Cardiac septum (tissue), 1 donor: ENCODE results near the gene KCNK7. TPM values are rescaled to one million over a fixed set of nuclear protein-coding genes. Genes with fewer than 3 reads are reported as not detected.

ENCODE experiments used
- DNase-seq: peaks from one replicate; pipeline ENCODE4 v3.0.0-alpha.2; 2020; ENCODE audit warnings: low spot score
- intact Hi-C: fragments of 100-400 bp; cut with DNase I; formaldehyde crosslinking; loops from one replicate; pipeline ENCODE4 v1.14.0; 2022
- total RNA-seq: library from RNA; stranded (reverse); fragmentation: NEBNext Ultra II Directional; extraction: Animal tissue kit (Norgen Biotek cat#: 25700); gene quantifications from one replicate; pipeline ENCODE4 v1.2.1, GENCODE V29; 2021
- donor health status: DM: no; HTN: no; CAD: no.

Gene KCNK7
- total RNA-seq, 1 donor from 2014 or later, result 1.5 TPM

- DNase-seq, result no peak
- intact Hi-C loops, result no loop called here
Measured at GRCh38 chr11:65613091-65613928, 17.7 kb upstream of the KCNK7 start.

GRCh38 chr11:65612691-65613090, 17.1 kb upstream of the KCNK7 start:
- no peak for DNase-seq
- intact Hi-C loops, result no loop called here

- intact Hi-C loops, result no loop called here
- DNase-seq, result no peak
Measured at GRCh38 chr11:65611758-65612603, 16.4 kb upstream of the KCNK7 start.

GRCh38 chr11:65611028-65611757, 15.6 kb upstream of the KCNK7 start:
- peak; percentile 91 for DNase-seq
- intact Hi-C loops, result no loop called here

- no peak for DNase-seq
- intact Hi-C loops, result no loop called here
Measured at GRCh38 chr11:65610404-65610803, 14.8 kb upstream of the KCNK7 start.

GRCh38 chr11:65609665-65610064, 14.1 kb upstream of the KCNK7 start:
- intact Hi-C loops, result no loop called here
- no peak for DNase-seq

- DNase-seq, result no peak
- intact Hi-C loops, result no loop called here
Measured at GRCh38 chr11:65609229-65609628, 13.6 kb upstream of the KCNK7 start.

- intact Hi-C loops, result no loop called here
- DNase-seq, result no peak
Measured at GRCh38 chr11:65607614-65608426, 12.2 kb upstream of the KCNK7 start.

- peak; percentile 95 for DNase-seq
- intact Hi-C loops, result no loop called here
Measured at GRCh38 chr11:65606876-65607613, 11.4 kb upstream of the KCNK7 start.

- intact Hi-C loops, result no loop called here
- no peak for DNase-seq
Measured at GRCh38 chr11:65604258-65604657, 8.7 kb upstream of the KCNK7 start.

GRCh38 chr11:65599955-65600246, 4.3 kb upstream of the KCNK7 start:
- intact Hi-C loops, result no loop called here
- no peak for DNase-seq

- intact Hi-C loops, result no loop called here
- no peak for DNase-seq
Measured at GRCh38 chr11:65599216-65599954, 3.8 kb upstream of the KCNK7 start.

GRCh38 chr11:65598258-65598699, 2.7 kb upstream of the KCNK7 start:
- intact Hi-C loops, result no loop called here
- no peak for DNase-seq

GRCh38 chr11:65596520-65596919, 920 bp upstream of the KCNK7 start:
- no peak for DNase-seq
- intact Hi-C loops, result no loop called here

GRCh38 chr11:65595131-65595530, 469 bp downstream of the KCNK7 start:
- no peak for DNase-seq
- intact Hi-C loops, result no loop called here

GRCh38 chr11:65593518-65594414, 1.8 kb downstream of the KCNK7 start:
- no peak for DNase-seq
- intact Hi-C loops, result no loop called here

GRCh38 chr11:65592858-65593517, 2.6 kb downstream of the KCNK7 start:
- intact Hi-C loops, result no loop called here
- no peak for DNase-seq
